IMR-90 (cell line): ENCODE data around the gene SYNM.

Experiments
- CTCF ChIP-seq: conservative IDR thresholded peaks from 2 replicates; pipeline ENCODE4 v1.5.1; 2012; ENCODE audit warnings: mild to moderate bottlenecking, low read depth, low read length, improper control_type of control experiment
- MAFK ChIP-seq: IDR thresholded peaks from 2 replicates; pipeline ENCODE4 v1.6.1; 2012; ENCODE audit warnings: low read depth, low read length, improper control_type of control experiment
- MXI1 ChIP-seq: IDR thresholded peaks from 2 replicates; pipeline ENCODE4 v1.6.1; 2012; ENCODE audit warnings: low read depth, mild to moderate bottlenecking, low read length, moderate library complexity, borderline replicate concordance
- POLR2A ChIP-seq: IDR thresholded peaks from 2 replicates; pipeline ENCODE4 v1.6.1; 2012; ENCODE audit warnings: mild to moderate bottlenecking, low read depth, low read length
- RAD21 ChIP-seq: IDR thresholded peaks from 2 replicates; pipeline ENCODE4 v1.6.1; 2012; ENCODE audit warnings: low read length, improper control_type of control experiment
- RCOR1 ChIP-seq: IDR thresholded peaks from 2 replicates; pipeline ENCODE4 v1.6.1; 2012; ENCODE audit warnings: mild to moderate bottlenecking, low read length, improper control_type of control experiment; ENCODE audit not compliant: insufficient replicate concordance
- SMC3 ChIP-seq: fragments of 150-350 bp; IDR thresholded peaks from 2 replicates; pipeline ENCODE4 v1.6.1; 2016; ENCODE audit warnings: low read depth, mild to moderate bottlenecking, antibody characterized with exemption, low read length, moderate library complexity
- USF2 ChIP-seq: fragments of 150-350 bp; IDR thresholded peaks from 2 replicates; pipeline ENCODE4 v1.6.1; 2017; ENCODE audit warnings: mild to moderate bottlenecking, antibody characterized with exemption, low read length, low read depth

DNA sequence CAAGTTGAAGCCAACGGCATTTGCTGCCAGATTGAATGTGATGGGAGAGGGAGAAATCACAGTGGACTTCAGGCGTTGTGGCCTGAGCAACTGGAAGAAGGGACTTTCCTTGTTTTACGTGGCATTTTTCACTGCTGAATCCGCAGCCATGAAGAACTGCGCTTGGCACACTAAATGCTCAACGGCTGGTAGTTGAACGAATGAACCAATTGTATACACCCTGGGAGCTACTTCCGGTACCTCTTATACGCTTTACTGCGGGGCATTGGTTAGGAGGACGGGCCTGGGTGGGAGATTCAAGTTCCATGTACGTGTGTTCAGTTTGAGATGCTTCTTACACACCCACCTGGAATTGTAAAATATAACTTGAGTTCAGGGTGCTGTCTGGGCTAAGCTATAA, 5.2 kb downstream of the SYNM start:
- TF ChIP-seq RAD21 (no peak), POLR2A (no peak), CTCF (no peak), MXI1 (no peak), MAFK (no peak), SMC3 (no peak), RCOR1 (no peak), USF2 (no peak)
